Left hindlimb (tissue), 1 donor: ENCODE data around the gene STXBP1.

Experiments
- DNase-seq: peaks from one replicate; pipeline ENCODE4 v3.0.0-alpha.2; 2018

The STXBP1 gene

DNA sequence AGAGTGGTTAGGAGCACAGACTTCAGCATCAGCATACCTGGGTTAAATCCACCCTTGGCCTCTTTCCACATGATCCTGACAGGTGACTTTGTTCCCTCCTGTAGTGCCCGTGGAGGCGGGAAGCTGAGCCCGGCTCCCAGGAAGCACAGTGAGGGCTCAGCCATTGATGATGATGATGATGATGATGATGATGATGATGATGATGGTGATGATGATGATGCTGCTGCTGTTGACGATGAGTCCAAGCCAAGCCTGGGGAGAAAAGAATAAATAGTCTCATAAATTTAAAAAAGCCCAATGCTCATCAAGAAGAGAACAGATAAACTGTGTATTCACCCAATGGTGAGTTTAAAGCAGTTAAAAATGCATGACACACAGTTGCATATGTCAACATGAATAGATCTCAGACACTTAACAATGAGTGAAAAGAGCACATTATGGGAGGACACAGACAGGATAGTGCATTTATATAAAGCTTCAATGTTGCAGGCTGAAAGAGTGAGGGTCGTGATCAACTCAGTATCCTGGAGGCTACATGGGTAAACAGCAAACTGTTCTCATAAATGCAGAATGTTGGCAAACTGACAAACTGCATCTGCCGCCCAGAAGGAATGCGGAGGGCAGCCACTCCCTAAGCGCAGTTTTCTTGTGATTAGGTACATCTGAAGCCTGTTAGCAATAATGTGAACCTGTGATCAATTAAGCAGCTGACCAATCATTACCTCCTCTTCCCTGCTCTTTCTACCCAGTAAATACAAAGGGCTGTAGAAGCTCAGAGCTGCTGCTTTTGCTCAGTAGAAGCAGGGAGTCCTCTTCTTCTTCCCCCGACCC is 83.0 kb downstream of the STXBP1 start:
- no peak for DNase-seq

DNA sequence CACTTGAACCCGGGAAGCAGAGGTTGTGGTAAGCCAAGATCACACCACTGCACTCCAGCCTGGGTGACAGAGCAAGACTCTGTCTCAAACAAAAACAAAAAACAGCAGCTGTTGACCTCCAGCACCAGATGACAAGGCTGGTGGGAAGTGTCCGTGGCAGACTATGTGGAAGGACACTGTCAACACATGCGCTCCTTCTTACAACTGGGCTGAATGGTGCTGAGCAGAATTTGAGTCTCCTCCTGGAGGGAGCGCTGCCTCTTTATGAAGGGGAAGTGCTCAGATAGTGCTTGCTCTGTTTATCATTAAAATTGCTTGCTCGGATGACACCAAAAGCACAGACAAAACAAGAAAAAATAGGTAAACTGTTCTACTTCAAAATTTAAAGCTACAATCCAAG is 85.5 kb downstream of the STXBP1 start:
- no peak for DNase-seq

DNA sequence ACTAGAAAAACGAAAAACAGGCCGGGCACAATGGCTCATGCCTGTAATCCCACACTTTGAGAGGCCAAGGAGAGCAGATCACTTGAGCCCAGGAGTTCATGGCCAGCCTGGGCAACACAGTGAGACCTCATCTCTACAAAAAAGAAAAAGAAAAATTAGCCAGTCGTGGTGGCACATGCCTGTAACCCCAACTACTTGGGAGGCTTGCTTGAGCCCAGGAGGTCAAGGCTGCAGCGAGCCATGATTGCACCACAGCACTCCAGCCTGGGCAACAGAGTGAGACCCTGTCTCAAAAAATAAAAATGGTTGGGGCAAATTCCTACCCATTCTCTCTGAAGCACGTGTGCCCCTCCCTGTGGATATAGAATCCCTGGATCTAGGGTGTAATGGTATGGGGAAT is 86.3 kb downstream of the STXBP1 start:
- no peak for DNase-seq

DNA sequence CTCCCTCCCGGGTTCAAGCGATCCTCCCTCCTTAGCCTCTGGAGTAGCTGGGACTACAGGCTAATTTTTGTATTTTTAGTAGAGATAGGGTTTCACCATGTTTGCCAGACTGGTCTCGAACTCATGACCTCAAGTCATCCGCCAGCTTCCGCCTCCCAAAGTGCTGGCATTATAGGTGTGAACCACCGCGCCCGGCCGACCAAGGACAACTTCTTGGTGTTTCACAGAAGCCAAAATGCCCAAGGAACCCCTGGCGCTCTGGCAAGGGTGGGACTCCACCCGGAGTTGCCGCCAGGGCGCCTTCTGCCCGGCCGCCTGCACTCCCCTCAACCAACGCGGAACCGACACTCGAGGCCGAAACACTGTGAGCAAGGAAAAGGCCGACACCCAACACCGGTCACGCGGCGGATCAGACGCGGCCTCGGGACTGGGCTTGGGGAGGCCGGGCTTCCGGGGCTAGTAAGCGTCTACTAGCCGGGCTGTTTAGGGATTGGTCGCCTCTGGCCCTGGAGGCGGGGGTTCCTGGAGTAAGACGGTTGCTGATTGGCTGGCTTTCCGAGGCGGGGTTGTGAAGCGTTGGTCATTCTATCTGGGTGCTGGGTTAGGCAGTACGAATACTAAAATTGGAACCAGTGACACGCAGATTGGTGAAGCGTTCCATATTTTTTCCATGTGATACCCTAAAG is 87.1 kb downstream of the STXBP1 start:
- DNase-seq: peak; percentile 96

DNA sequence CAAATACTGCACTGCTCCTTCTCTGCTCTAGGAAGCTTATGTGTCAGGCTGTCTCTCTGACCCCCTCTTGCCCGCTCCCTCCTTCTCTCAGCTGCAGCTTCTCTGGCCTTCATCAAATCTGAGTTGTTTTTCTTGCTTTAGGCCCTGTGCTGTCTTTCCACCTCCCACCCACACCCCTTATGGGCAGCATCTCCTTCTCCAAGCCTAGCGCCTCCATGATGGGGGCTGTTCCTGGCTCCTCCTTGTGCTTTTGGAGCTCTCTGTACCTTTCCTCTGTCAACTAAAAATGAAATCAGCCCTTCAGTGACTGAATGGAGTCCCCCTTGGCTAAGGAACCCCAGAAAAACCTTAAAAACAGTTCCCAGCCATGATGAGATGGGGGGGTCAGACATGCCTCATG is 88.1 kb downstream of the STXBP1 start:
- no peak for DNase-seq

DNA sequence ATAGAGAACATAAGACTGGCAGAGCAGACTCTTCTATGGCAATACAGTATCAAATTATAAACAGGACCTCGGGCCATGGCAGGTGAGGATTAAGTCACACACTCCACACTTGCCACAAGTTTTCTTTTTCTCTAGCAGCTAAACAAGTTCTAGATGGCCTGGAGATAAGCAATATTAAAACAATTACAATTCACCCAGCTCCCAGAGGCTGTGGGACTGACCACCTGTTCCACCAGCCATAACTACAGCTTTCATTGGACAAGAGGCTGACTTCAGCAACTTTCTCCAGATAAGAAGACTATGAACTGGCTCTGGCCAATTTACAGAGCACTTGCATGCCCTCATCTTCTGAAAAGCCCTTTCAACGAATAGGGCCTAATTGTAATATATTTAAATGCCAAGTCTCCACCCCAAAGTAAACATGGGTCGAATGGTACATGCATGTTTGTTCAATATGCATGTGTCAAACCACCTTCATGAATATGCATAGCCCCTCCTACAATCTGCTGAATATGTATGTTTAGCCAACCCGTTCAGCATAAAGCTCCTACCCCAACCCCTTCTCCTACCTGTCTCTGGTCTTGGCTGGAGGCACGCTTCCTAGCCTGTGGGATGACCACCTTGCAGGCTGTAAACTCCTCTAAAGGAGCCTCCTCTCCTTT is 88.6 kb downstream of the STXBP1 start:
- DNase-seq: no peak

DNA sequence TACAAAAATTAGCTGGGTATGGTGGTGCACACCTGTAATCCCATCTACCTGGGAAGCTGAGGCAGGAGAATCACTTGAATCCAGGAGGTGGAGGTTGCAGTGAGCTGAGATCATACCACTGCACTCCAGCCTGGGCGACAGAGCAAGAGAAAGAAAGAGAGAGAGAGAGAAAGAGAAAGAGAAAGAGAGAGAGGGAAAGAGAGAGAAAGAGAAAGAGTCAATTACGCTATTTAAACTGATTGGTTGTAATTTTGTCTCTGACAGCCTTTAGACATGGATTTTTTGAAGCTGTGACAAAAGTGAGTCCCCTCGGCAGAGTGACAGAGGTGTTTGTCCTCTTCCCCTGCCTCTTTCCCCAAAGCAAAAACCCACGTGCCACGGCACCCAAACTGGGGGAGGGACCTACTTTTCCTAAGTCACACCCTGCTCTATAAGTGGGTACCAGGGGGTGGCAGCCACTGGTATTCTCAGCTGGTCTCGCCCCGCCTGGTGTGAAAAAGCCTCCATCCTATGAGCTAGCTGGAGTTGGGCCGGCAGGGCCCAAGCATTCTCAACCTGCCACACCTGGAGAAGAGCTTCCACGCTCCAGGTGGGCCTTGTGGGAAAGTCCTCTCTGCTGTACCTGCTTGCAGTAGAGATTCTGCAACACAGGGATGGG is 91.3 kb downstream of the STXBP1 start:
- no peak for DNase-seq

DNA sequence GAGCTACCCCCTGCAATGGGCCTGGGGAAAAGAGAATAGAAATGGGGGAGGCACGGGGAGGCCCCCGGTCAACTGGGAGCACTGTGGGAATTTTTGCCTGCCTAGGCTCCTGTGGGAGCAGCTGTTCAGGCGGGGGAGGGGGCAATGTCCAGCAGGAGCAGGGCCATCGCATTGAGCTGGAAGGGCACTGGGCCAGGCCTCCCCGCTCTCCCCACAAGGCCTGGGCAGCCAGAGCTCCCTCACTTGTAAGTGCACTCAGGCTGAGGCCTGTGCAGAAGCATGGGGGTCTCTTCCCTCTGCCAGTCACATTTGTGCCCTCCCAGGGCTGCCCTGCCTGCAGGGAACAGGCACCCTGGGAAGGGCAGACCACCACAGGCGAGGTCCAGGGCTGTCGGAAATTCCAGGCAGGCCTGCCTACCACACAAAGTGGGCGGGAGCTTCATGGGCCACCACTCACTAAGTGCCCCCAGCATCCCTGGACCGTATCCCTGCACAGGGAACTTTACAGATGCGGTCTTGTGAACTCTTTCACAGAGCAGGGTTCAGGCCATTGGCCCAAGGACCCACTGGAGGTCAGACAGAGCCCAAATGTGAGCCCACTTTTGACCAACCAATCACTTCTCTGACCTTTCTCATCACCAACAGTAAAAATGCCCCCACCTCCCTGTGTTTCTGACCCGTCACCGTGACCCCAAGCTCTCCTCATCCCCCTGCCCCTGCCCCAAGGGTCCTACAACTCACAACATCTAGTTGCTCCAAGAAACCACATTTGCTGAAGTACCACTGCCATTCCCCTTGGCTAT is 93.7 kb downstream of the STXBP1 start:
- DNase-seq: no peak

DNA sequence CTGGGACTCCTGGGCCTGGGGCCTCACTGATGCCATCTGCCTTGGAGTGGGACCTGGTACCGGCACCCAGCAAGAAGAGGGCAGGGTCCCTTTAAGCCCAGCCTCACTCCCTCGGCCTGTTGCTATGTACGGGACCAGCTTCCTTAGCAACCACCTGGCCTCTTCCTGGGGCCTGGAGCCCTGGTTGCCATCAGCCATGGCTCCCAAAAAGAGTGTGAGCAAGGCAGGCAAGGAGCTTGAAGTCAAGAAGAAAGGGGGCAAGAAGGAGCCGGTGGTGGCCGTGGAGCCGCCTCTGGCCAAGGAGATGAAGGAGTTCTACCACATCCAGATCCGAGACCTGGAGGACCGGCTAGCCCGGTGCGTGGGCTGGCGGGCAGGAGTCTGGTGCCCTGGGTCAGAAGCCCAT is 94.8 kb downstream of the STXBP1 start, which contains the start of gene CFAP157:
Gene CFAP157 (plus strand): TSS at position 153 of the 406 bp plus-strand sequence. CDS start 44 bp downstream, at position 197.
- no peak for DNase-seq

DNA sequence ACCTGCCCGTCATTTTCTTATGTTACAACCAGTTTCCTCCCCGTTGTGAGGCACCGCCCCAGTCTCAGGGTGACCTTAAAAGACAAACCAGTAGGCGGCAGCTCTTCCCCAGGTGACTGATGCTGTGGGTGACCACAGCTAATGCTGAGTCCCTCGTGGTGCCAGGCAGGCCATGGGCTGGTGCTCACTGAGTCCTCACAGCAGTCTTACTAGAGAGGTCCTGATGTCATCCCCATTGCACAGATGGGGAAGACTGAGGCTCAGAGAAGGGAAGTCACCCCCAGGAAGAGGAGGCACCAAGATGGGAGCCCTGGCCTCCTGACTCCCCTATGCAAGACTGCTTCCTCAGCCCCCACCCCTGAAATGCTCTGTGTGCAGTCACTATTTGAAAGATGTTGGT is 95.7 kb downstream of the STXBP1 start:
- no peak for DNase-seq

DNA sequence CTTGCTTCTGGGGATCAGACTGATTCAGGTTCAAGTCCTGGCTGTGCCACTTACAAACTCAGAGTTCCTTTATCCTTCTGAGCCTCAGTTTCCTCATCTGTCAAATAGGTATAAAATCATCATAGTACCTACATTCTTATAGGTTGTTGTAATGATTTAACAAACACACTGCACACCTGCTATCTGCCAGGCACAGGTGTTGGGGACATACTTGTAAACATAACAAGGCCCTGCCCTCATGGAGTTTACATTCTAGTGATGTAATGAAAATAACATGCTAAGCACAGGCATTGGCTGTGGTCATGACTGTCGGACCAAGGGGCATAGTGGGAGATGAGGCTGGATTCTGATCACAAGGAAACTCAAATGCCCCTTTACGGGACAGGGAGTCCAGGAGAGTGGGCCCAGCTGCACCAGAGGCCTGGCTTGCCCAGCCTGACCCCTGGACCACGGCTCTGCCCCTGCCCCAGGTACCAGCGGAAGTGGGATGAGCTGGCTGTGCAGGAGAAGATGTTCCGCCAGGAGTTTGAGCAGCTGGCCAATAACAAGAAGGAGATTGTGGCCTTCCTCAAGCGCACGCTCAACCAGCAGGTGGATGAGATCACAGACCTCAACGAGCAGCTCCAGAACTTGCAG is 97.0 kb downstream of the STXBP1 start:
- DNase-seq: no peak

DNA sequence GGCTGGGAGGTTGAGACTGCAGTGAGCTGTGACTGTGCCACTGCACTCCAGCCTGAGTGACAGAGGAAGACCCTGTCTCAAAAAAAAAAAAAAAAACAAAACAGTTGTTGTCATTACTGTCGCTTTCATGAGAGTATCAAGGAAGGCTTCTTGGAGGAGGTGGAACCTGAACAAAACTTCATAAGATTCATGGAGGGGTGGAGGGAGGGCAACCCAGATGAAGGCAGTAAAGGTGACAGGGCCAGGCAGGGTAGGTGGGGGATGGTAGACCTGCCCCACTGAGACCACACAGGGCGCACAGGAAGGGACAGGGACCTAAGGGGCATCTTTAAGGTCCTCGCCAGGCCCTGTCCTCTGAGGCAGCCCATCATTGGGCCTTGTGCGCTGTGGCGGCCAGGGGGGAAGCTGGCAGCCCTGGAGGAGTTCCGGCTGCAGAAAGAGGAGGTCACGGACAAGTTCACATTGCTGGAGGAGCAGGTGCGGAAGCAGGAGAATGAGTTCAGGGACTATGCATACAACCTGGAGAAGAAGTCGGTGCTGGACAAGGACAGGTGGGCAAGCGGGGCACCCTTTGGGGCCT is 98.2 kb downstream of the STXBP1 start:
- DNase-seq: no peak

DNA sequence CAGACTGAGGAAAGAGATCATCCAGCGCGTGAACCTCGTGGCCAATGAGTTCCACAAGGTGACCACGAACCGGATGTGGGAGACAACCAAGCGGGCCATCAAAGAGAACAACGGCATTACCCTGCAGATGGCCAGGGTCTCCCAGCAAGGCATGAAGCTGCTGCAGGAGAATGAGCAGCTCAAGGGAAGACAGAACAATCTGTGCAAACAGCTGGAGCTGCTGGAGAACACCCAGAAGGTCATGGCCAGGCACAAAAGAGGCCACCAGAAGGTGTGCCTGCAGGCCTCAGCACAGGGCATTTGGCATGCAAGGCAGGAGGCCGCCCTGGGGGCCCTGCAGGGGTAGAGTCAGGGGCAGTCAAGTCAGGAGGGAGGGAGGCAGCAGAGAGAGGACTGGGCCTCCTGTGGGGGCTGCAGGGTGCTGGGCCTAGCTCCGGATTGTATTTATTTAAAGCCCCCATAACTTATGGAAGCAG is 99.2 kb downstream of the STXBP1 start:
- no peak for DNase-seq

DNA sequence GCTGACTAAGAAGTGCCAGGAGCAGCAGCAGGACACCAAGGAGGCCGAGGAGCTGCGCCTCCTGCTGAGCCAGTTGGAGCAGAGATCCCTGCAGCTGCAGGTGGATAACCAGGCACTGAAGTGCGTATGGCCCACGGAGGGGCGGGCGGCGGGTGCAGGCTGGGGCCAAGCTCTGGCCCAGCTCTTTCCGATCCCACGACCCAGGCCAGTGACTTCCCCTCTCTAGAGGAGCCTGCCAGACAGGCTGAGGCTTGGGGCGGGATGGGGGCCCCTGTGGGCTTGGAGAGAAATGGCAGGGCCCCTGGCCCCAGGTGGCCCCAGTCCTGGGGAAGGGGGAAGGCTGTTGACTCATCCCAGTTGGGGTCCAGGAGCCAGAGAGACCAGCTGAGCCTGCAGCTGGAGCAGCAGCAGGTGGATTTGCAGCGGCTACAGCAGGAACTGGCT is 99.8 kb downstream of the STXBP1 start:
- no peak for DNase-seq

DNA sequence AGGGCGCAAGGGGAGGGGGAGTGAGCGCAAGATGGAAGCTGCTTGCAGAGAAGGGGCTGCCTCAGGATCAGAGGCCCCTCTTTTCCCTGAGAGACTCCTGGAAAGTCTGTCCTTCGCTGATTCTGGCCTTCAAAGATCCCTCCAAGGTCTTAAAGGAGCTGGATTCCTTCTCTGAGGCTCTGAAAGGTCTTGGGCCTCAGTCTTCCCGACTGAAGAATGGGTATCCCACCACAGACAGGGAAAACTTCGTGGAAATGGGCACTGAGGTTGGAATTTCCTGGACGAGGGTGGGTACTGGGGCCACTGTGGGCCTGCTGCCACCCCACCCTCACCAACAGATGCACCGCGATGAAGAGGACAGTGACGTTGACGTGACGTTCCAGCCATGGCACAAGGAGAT is 100.3 kb downstream of the STXBP1 start:
- DNase-seq: no peak

DNA sequence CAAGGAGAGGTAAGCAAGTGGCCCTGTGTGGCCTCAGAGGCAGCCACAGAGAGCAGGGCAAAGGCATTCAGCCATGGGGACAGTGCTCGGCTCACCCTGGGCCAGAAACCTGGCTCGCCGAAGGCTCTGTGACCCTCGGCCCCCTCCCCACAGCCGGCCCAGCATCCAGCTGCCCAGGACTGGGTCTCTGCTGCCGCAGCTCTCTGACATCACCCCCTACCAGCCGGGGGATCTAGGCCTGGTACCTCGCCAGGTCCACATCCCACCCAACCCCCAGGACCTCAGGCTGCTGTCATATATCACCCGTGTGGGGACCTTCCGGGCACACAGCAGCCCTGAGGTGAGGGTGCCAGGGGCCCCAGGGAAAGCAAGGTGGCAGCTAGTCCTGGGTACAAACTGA is 100.8 kb downstream of the STXBP1 start:
- DNase-seq: no peak

DNA sequence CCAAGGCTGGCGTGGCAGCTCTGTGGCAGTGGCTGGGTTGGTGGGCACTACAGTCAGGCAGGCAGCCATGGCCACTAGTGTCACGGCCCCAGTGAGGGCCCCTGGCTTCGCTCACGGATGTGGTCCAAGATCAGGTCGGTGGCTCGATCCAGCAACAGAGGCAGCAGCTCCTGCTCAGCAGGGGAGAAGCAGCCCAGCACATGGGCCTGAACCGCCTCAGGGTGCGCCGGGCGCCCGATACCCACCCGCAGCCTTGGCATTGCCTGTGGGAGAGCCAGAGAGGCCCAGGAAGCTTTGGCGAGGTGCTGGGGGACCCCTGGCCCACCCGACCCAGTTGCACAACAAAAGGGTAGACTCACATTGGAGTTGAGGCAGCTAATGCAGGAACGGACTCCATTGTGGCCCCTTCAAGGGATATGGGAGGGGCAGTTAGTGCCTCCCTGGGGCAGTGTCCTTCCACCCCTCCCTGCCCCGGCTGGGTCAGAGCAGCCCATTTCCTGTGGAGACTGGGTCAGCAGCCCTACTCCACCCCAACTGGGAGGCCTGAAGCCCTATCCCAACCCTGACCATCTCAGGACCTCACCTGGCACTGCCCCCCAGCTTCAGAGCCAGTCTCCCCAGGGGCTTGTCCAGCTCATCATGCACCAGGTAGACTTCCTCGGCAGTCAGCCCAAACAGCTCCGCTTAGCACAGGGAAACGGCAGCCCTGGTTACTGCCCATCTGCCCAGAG is 102.1 kb downstream of the STXBP1 start:
- no peak for DNase-seq

DNA sequence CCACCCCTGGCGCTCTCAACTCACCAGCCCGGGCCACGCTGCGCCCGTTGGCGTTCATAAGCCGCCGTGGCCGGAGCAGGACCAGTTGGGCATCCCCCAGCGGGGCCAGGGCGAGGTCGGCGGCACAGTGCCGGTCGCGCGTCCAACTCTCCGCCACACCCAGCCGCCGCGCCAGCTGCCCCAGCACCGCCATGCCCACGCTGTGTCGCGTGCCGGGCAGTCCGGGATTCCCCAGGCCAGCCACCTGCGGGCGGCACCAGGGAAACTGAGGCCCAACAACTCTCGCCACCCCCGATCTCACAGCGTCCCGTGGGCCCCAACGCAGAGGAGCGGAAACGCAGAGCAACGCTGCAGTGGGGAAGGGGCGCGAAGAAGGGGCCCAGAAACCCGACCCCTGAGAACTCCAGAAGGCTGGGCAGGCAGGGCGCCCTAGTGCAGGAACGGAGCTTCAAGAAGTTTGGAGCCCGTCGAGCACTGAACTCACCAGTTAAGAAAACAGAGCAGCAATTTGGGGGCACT is 102.9 kb downstream of the STXBP1 start:
- DNase-seq: no peak

DNA sequence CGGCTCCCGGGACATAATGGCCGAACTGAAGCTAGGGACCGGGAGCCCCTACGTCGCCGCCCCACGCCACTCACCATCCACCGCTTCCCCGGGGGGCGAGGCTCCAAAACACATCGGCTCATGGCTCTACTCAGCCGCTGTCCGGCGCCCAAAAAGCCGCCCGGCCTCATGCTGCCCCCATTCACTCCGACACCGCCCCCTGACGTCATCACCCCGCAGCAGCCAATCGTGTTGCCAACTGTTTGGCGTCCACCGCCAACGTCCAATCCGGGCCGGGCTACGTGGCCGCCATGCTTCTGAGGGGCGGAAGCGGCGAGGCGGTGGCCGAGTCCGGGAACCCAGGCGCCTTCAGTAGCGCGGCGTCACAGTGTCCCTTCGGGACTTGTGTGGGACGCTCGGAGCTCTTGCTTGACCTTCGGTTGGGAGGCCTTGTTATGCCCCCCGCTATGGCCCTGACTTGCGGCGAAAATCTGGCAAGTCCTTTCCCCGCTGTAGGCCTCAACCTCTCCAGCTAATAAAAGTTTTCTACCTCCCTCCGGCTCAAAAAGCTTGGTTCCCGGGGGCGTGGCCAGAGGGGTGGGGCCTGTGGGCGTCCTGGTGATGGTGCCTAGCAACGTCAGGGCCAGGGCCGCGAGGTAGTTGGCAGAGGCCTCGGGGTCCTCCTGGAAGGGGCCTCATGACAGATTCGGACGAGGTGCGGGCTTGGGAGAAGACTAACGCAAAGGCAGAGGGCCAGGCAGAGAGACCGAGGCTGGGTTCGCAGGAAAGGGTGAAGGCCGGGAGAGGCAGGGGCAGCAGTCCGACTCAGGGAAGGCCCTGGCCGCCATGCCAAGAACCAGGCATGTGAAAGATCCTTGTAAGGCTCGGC is 103.6 kb downstream of the STXBP1 start, which contains the start of the genes PTRH1 and TTC16:
Gene PTRH1 (minus strand): TSS at position 194 of the 868 bp plus-strand sequence. CDS start 24 bp downstream, at position 170.
Gene TTC16 (plus strand): TSS at position 610 of the 868 bp plus-strand sequence. CDS start 67 bp downstream, at position 677.
- DNase-seq: peak; percentile 98
